HepG2 (cell line): ENCODE data around the gene FRMPD2. TPM values are rescaled to one million over a fixed set of nuclear protein-coding genes. Genes with fewer than 3 reads are reported as not detected.

Experiments used
- ADNP ChIP-seq: sonication (generic); formaldehyde crosslinking; IDR thresholded peaks from 2 replicates; pipeline ENCODE4 v1.4.0; 2020; ENCODE audit warnings: missing genetic modification reagents
- GABPA ChIP-seq, 2 experiments: IDR thresholded peaks; 2 replicates each; pipeline ENCODE4 v1.6.1; 2011 to 2016; ENCODE audit warnings: low read depth in 2 of 2, low read length in 1 of 2, missing biosample characterization in 1 of 2, missing genetic modification characterization in 1 of 2
- KLF9 ChIP-seq: IDR thresholded peaks from 2 replicates; pipeline ENCODE4 v1.6.1; 2016; ENCODE audit warnings: low read depth
- NFKB2 ChIP-seq: sonication (generic); formaldehyde crosslinking; IDR thresholded peaks from 2 replicates; pipeline ENCODE4 v1.4.0; 2020; ENCODE audit warnings: missing genetic modification reagents, borderline replicate concordance
- PPARG ChIP-seq: conservative IDR thresholded peaks from 2 replicates; pipeline ENCODE4 v1.6.1; 2016; ENCODE audit warnings: missing biosample characterization, missing genetic modification reagents
- SIN3A ChIP-seq: IDR thresholded peaks from 2 replicates; pipeline ENCODE4 v1.6.1; 2011; ENCODE audit warnings: low read depth, mild to moderate bottlenecking, control low read depth, low read length, borderline replicate concordance
- ZNF274 ChIP-seq: sonication (generic); formaldehyde crosslinking; IDR thresholded peaks from 2 replicates; pipeline ENCODE4 v1.5.1; 2020; ENCODE audit warnings: mild to moderate bottlenecking, missing genetic modification reagents
- ZNF292 ChIP-seq: sonication (generic); formaldehyde crosslinking; IDR thresholded peaks from 2 replicates; pipeline ENCODE4 v1.8.1; 2022; ENCODE audit warnings: mild to moderate bottlenecking, low read depth, missing genetic modification reagents, borderline replicate concordance
- ZNF660 ChIP-seq: sonication (generic); formaldehyde crosslinking; IDR thresholded peaks from 2 replicates; pipeline ENCODE4 v1.5.1; 2020; ENCODE audit warnings: mild to moderate bottlenecking, low read depth, missing genetic modification reagents, borderline replicate concordance
- ZNF839 ChIP-seq: sonication (generic); formaldehyde crosslinking; IDR thresholded peaks from 2 replicates; pipeline ENCODE4 v1.4.0; 2020; ENCODE audit warnings: missing genetic modification reagents, mild to moderate bottlenecking, borderline replicate concordance
- polyA plus RNA-seq, 8 experiments: library from polyadenylated mRNA; depleted of rRNA in 3 of 8; stranded (reverse) in 7 of 8; unstranded in 1 of 8; fragments of >200 nt; fragmentation: Illumina TruSeq in 4 of 8; extraction: Trizol in 4 of 8; gene quantifications; 2 replicates each; pipeline versions ENCODE4 v1.2.1 to v1.2.3, GENCODE V29; 2011 to 2016; ENCODE audit warnings: low read depth in 4 of 8, missing spikeins in 1 of 8, mixed read lengths in 1 of 8; ENCODE audit not compliant: insufficient read depth in 1 of 8
- total RNA-seq, 5 experiments: library from RNA; depleted of rRNA; stranded (reverse); fragments of >200 nt; fragmentation: Illumina TruSeq; extraction: Trizol; gene quantifications; 2 replicates each; pipeline ENCODE4 v1.2.3, GENCODE V29; 2016; ENCODE audit warnings: low read depth in 1 of 5
- TF ChIP-seq, protein P1 (sequence below): sonication (generic); formaldehyde crosslinking; IDR thresholded peaks from 2 replicates; pipeline ENCODE4 v1.4.0; 2020; ENCODE audit warnings: missing genetic modification reagents, borderline replicate concordance
- TF ChIP-seq, protein P2 (sequence below): IDR thresholded peaks from 2 replicates; pipeline ENCODE4 v1.6.1; 2012; ENCODE audit warnings: low read length, improper control_type of control experiment
- TF ChIP-seq, protein P3 (sequence below): sonication (generic); formaldehyde crosslinking; IDR thresholded peaks from 2 replicates; pipeline ENCODE4 v1.4.0; 2020; ENCODE audit warnings: missing genetic modification reagents
- TF ChIP-seq, protein P4 (sequence below): sonication (generic); formaldehyde crosslinking; IDR thresholded peaks from 2 replicates; pipeline ENCODE4 v1.4.0; 2020; ENCODE audit warnings: mild to moderate bottlenecking, missing genetic modification reagents
- TF ChIP-seq, protein P5 (sequence below): sonication (generic); formaldehyde crosslinking; IDR thresholded peaks from 2 replicates; pipeline ENCODE4 v1.4.0; 2020; ENCODE audit warnings: missing genetic modification reagents

Gene FRMPD2
- total and polyA plus RNA-seq, 2 of the 13 experiments (the other 11 are each of a cell fraction or from before 2014, with no cell fraction given), result 0.45 to 1.3 TPM

DNA sequence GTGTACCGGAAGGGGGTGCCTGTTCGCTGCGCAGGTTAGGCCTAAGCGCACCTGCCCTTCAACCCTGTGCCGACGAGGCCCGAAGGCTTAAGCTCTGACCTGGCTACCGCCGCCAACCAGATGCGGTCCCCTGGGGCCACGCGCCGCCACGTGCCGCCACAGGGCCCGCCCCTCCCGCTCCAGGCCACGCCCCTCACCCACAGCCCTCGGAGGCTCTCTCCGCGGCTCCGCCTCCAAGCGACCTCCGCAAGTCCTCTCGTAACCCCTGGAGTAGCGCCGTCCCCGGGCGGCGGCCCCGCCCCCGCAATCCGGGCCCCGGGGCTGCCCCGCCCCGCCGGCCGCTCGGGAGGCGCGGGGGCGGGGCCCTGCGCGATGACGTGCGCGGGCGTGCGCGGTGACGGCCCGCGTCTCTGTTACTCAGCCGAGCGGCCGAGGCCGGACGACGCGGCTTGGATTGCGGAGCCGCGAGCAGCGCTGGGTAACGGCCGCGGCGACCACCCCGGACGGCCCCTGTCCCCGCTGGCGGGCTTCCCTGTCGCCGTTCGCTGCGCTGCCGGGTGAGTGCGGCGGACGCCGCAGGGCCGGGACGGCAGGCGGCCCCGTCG lies 31.9 kb upstream of the FRMPD2 start, which contains the start of gene MAPK8 (continued):
- TF ChIP-seq, protein P1, sequence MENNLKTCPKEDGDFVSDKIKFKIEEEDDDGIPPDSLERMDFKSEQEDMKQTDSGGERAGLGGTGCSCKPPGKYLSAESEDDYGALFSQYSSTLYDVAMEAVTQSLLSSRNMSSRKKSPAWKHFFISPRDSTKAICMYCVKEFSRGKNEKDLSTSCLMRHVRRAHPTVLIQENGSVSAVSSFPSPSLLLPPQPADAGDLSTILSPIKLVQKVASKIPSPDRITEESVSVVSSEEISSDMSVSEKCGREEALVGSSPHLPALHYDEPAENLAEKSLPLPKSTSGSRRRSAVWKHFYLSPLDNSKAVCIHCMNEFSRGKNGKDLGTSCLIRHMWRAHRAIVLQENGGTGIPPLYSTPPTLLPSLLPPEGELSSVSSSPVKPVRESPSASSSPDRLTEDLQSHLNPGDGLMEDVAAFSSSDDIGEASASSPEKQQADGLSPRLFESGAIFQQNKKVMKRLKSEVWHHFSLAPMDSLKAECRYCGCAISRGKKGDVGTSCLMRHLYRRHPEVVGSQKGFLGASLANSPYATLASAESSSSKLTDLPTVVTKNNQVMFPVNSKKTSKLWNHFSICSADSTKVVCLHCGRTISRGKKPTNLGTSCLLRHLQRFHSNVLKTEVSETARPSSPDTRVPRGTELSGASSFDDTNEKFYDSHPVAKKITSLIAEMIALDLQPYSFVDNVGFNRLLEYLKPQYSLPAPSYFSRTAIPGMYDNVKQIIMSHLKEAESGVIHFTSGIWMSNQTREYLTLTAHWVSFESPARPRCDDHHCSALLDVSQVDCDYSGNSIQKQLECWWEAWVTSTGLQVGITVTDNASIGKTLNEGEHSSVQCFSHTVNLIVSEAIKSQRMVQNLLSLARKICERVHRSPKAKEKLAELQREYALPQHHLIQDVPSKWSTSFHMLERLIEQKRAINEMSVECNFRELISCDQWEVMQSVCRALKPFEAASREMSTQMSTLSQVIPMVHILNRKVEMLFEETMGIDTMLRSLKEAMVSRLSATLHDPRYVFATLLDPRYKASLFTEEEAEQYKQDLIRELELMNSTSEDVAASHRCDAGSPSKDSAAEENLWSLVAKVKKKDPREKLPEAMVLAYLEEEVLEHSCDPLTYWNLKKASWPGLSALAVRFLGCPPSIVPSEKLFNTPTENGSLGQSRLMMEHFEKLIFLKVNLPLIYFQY (CRISPR knock-in tag), result no peak
- TF ChIP-seq, protein P2, sequence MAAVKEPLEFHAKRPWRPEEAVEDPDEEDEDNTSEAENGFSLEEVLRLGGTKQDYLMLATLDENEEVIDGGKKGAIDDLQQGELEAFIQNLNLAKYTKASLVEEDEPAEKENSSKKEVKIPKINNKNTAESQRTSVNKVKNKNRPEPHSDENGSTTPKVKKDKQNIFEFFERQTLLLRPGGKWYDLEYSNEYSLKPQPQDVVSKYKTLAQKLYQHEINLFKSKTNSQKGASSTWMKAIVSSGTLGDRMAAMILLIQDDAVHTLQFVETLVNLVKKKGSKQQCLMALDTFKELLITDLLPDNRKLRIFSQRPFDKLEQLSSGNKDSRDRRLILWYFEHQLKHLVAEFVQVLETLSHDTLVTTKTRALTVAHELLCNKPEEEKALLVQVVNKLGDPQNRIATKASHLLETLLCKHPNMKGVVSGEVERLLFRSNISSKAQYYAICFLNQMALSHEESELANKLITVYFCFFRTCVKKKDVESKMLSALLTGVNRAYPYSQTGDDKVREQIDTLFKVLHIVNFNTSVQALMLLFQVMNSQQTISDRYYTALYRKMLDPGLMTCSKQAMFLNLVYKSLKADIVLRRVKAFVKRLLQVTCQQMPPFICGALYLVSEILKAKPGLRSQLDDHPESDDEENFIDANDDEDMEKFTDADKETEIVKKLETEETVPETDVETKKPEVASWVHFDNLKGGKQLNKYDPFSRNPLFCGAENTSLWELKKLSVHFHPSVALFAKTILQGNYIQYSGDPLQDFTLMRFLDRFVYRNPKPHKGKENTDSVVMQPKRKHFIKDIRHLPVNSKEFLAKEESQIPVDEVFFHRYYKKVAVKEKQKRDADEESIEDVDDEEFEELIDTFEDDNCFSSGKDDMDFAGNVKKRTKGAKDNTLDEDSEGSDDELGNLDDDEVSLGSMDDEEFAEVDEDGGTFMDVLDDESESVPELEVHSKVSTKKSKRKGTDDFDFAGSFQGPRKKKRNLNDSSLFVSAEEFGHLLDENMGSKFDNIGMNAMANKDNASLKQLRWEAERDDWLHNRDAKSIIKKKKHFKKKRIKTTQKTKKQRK, result no peak
- TF ChIP-seq NFKB2 (peak; percentile 98), ZNF274 (CRISPR knock-in tag) (peak; percentile 94), ZNF292 (no peak), ADNP (no peak), ZNF839 (CRISPR knock-in tag) (no peak), ZNF660 (CRISPR knock-in tag) (0 out of 2 replicates have a peak, but pooled peaks have one; percentile 57), PPARG (CRISPR knock-in tag) (no peak), KLF9 (no peak), GABPA (IDR thresholded peaks at IDR 0.05; ENCODE audit: low read depth, low read length) (no peak), GABPA (CRISPR knock-in tag; IDR thresholded peaks at IDR 0.05; ENCODE audit: low read depth) (no peak), SIN3A (no peak)
- TF ChIP-seq, protein P3, sequence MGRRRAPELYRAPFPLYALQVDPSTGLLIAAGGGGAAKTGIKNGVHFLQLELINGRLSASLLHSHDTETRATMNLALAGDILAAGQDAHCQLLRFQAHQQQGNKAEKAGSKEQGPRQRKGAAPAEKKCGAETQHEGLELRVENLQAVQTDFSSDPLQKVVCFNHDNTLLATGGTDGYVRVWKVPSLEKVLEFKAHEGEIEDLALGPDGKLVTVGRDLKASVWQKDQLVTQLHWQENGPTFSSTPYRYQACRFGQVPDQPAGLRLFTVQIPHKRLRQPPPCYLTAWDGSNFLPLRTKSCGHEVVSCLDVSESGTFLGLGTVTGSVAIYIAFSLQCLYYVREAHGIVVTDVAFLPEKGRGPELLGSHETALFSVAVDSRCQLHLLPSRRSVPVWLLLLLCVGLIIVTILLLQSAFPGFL (CRISPR knock-in tag), result no peak
- TF ChIP-seq, protein P4, sequence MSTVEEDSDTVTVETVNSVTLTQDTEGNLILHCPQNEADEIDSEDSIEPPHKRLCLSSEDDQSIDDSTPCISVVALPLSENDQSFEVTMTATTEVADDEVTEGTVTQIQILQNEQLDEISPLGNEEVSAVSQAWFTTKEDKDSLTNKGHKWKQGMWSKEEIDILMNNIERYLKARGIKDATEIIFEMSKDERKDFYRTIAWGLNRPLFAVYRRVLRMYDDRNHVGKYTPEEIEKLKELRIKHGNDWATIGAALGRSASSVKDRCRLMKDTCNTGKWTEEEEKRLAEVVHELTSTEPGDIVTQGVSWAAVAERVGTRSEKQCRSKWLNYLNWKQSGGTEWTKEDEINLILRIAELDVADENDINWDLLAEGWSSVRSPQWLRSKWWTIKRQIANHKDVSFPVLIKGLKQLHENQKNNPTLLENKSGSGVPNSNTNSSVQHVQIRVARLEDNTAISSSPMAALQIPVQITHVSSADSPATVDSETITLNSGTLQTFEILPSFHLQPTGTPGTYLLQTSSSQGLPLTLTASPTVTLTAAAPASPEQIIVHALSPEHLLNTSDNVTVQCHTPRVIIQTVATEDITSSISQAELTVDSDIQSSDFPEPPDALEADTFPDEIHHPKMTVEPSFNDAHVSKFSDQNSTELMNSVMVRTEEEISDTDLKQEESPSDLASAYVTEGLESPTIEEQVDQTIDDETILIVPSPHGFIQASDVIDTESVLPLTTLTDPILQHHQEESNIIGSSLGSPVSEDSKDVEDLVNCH (CRISPR knock-in tag), result 0 out of 2 replicates have a peak, but pooled peaks have one; percentile 44
- TF ChIP-seq, protein P5, sequence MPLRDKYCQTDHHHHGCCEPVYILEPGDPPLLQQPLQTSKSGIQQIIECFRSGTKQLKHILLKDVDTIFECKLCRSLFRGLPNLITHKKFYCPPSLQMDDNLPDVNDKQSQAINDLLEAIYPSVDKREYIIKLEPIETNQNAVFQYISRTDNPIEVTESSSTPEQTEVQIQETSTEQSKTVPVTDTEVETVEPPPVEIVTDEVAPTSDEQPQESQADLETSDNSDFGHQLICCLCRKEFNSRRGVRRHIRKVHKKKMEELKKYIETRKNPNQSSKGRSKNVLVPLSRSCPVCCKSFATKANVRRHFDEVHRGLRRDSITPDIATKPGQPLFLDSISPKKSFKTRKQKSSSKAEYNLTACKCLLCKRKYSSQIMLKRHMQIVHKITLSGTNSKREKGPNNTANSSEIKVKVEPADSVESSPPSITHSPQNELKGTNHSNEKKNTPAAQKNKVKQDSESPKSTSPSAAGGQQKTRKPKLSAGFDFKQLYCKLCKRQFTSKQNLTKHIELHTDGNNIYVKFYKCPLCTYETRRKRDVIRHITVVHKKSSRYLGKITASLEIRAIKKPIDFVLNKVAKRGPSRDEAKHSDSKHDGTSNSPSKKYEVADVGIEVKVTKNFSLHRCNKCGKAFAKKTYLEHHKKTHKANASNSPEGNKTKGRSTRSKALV (CRISPR knock-in tag), result 0 out of 2 replicates have a peak, but pooled peaks have one; percentile 53
